NOMO-1 treated with dmso at 0.1 percent for 144 hours (cell line): ENCODE data around the gene GRK1.
"Not testable (repeated sequence)": the region's sequence is repeated elsewhere in the genome, so short reads cannot be mapped to it uniquely, and the experiment has no call there.

Source experiments
- DNase-seq: peaks from one replicate; lab custom pipeline; 2025; ENCODE audit not compliant: unreplicated experiment; lab: John Stamatoyannopoulos, UW

GRK1 gene

GRCh38 chr13:113666951-113667701 lies at the start of gene GRK1:
GRK1 (plus strand) TSS chr13:113667219; CDS start chr13:113667387, 168 bp downstream.
- DNase-seq = no peak

- DNase-seq = no peak
Measured at GRCh38 chr13:113617961-113618360, 49.1 kb upstream of the GRK1 start.

GRCh38 chr13:113618455-113618854 lies 48.6 kb upstream of the GRK1 start:
- DNase-seq = no peak

- DNase-seq = no peak
Measured at GRCh38 chr13:113620036-113620796, 46.8 kb upstream of the GRK1 start.

GRCh38 chr13:113621046-113621445 lies 46.0 kb upstream of the GRK1 start:
- no peak for DNase-seq

- not testable (repeated sequence) for DNase-seq
Measured at GRCh38 chr13:113621498-113621897, 45.5 kb upstream of the GRK1 start.

- DNase-seq = not testable (repeated sequence)
Measured at GRCh38 chr13:113621986-113622550, 45.0 kb upstream of the GRK1 start.

- no peak for DNase-seq
Measured at GRCh38 chr13:113622791-113623490, 44.1 kb upstream of the GRK1 start.

- no peak for DNase-seq
Measured at GRCh38 chr13:113623491-113624234, 43.4 kb upstream of the GRK1 start.

GRCh38 chr13:113624235-113624587 lies 42.8 kb upstream of the GRK1 start:
- DNase-seq = no peak

- DNase-seq = not testable (repeated sequence)
Measured at GRCh38 chr13:113624640-113625304, 42.2 kb upstream of the GRK1 start.

- DNase-seq = no peak
Measured at GRCh38 chr13:113625965-113626721, 40.9 kb upstream of the GRK1 start.

GRCh38 chr13:113627136-113627535 lies 39.9 kb upstream of the GRK1 start:
- DNase-seq = no peak

GRCh38 chr13:113628291-113629270 lies 38.4 kb upstream of the GRK1 start:
- DNase-seq = no peak

GRCh38 chr13:113629866-113630265 lies 37.2 kb upstream of the GRK1 start:
- DNase-seq = no peak

GRCh38 chr13:113630296-113630695 lies 36.7 kb upstream of the GRK1 start:
- no peak for DNase-seq

- no peak for DNase-seq
Measured at GRCh38 chr13:113630804-113631203, 36.2 kb upstream of the GRK1 start.

GRCh38 chr13:113631341-113632095 lies 35.5 kb upstream of the GRK1 start:
- no peak for DNase-seq
